Thyroid gland (tissue), 4 donors: ENCODE measurements around the gene LAD1. TPM values are rescaled to one million over a fixed set of nuclear protein-coding genes. Genes with fewer than 3 reads are reported as not detected.

Experiments
- DNase-seq, 2 donors: peaks; one replicate each; pipeline ENCODE4 v3.0.0-alpha.2; 2019
- H3K27ac ChIP-seq, 3 donors: fragments of 200-600 bp; sonication (generic); 1 replicate in 2 of 3; 2 replicates in 1 of 3; pipeline ENCODE4 v1.5.1; 2016 to 2019; ENCODE audit warnings: mild to moderate bottlenecking in 1 of 3, moderate library complexity in 1 of 3
- H3K27me3 ChIP-seq: fragments of 200-600 bp; sonication (generic); one replicate; pipeline ENCODE4 v1.5.1; 2019
- H3K36me3 ChIP-seq, 2 donors: fragments of 200-600 bp; sonication (generic); one replicate each; pipeline ENCODE4 v1.5.1; 2016 to 2019
- H3K4me1 ChIP-seq, 2 donors: fragments of 200-600 bp; sonication (generic); one replicate each; pipeline ENCODE4 v1.5.1; 2017 to 2019
- H3K4me3 ChIP-seq, 3 donors: fragments of 200-600 bp; sonication (generic); replicated peaks in 1 of 3; 1 replicate in 2 of 3; 2 replicates in 1 of 3; pipeline ENCODE4 v1.5.1; 2016; ENCODE audit warnings: mild to moderate bottlenecking in 1 of 3
- H3K9me3 ChIP-seq: fragments of 200-600 bp; sonication (generic); one replicate; pipeline ENCODE4 v1.5.1; 2017
- POLR2A ChIP-seq, 2 donors: fragments of 450-650 bp; IDR thresholded peaks; one replicate each; pipeline ENCODE4 v1.6.1; 2017; ENCODE audit warnings: antibody characterized with exemption in 2 of 2, mild to moderate bottlenecking in 2 of 2, moderate library complexity in 1 of 2
- WGBS, 2 donors: methylation state at CpG; one replicate each; pipeline ENCODE4 v1.1.5; 2017; 5-methylcytosine and 5-hydroxymethylcytosine counted together
- intact Hi-C: fragments of 100-400 bp; cut with DNase I; formaldehyde crosslinking; loops from one replicate; pipeline ENCODE4 v1.15.1; 2023
- total RNA-seq, 4 donors: library from RNA; depleted of rRNA; stranded (reverse); fragments of >200 nt; gene quantifications; one replicate each; pipeline ENCODE4 v1.2.3, GENCODE V29; 2016
- TF ChIP-seq, protein P1 (sequence below), 6 experiments: fragments of 200-600 bp in 3 of 6; fragments of 450-650 bp in 3 of 6; sonication (generic) in 3 of 6; IDR thresholded peaks; one replicate each; pipeline ENCODE4 v1.5.1; 2016 to 2019; ENCODE audit warnings: antibody characterized with exemption in 6 of 6, mild to moderate bottlenecking in 2 of 6, inconsistent platforms in 1 of 6, moderate library complexity in 1 of 6

LAD1 gene
- total RNA-seq, 4 donors from 2014 or later = 2.9 to 7.4 (median 5.1) TPM

DNA sequence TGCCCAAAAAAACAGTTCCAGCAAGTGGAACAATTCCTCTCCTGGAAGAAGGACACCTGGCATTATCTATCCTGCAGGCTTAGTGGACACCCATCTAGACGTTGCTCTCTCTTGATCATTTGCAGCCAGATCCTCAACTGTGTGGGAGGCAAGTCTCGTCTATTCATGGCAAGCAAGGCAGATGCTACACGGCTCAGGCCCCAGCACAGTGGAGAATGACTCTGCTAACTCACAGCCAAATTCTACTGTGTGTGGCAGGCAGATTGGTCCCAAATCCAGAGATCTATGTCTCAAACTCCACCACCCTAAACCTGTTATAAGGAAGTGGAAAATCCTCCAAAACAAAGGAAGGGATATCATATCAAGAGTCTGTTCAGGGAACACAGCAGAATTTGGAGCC lies 28.6 kb downstream of the LAD1 start:
- 63 to 83% methylated on average over 3 of the region's 3 CpGs for WGBS, 2 donors
- Histone ChIP-seq H3K4me3 (no peak overlapping the region), H3K27ac (no peak overlapping the region), H3K4me1 (no peaks in the 10 kb centered on the region), H3K9me3 (no peaks in the 10 kb centered on the region), H3K36me3 (no peaks in the 10 kb centered on the region), H3K27me3 (no peaks in the 10 kb centered on the region)
- TF ChIP-seq POLR2A (IDR thresholded peaks at IDR 0.05) = no peak
- TF ChIP-seq, protein P1, sequence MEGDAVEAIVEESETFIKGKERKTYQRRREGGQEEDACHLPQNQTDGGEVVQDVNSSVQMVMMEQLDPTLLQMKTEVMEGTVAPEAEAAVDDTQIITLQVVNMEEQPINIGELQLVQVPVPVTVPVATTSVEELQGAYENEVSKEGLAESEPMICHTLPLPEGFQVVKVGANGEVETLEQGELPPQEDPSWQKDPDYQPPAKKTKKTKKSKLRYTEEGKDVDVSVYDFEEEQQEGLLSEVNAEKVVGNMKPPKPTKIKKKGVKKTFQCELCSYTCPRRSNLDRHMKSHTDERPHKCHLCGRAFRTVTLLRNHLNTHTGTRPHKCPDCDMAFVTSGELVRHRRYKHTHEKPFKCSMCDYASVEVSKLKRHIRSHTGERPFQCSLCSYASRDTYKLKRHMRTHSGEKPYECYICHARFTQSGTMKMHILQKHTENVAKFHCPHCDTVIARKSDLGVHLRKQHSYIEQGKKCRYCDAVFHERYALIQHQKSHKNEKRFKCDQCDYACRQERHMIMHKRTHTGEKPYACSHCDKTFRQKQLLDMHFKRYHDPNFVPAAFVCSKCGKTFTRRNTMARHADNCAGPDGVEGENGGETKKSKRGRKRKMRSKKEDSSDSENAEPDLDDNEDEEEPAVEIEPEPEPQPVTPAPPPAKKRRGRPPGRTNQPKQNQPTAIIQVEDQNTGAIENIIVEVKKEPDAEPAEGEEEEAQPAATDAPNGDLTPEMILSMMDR (IDR thresholded peaks at IDR 0.05) = no peak
- intact Hi-C loops = no loop called here
- no peak for DNase-seq

DNA sequence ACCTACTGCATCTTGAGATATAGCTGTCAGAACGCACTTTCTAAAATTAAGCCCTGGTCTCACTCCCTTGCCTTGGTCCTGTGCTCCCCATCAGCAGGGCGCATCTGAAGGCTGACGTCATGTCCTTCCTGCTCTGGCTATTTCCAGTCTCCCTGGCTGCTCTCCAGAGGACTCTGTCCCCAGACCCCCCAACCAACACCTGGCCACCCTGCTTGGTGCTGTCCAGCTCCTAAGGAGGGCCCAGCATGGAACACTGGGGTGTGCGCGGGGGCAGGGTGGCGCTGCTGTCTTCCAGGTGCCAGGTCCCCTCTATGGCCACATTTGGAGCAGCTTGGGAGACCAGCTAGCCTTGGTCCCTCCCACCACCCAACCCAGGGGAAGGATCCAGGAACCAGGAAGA lies 29.9 kb downstream of the LAD1 start:
- Histone ChIP-seq H3K4me3 (no peak overlapping the region), H3K36me3 (no peaks in the 10 kb centered on the region), H3K27ac (no peak overlapping the region), H3K27me3 (no peaks in the 10 kb centered on the region), H3K4me1 (no peaks in the 10 kb centered on the region), H3K9me3 (no peaks in the 10 kb centered on the region)
- TF ChIP-seq POLR2A (IDR thresholded peaks at IDR 0.05) = no peak
- TF ChIP-seq, protein P1 (IDR thresholded peaks at IDR 0.05) = no peak
- WGBS, 2 donors = 65 to 83% methylated on average over 2 to 6 of the region's 6 CpGs
- intact Hi-C loops = no loop called here
- DNase-seq = no peak

DNA sequence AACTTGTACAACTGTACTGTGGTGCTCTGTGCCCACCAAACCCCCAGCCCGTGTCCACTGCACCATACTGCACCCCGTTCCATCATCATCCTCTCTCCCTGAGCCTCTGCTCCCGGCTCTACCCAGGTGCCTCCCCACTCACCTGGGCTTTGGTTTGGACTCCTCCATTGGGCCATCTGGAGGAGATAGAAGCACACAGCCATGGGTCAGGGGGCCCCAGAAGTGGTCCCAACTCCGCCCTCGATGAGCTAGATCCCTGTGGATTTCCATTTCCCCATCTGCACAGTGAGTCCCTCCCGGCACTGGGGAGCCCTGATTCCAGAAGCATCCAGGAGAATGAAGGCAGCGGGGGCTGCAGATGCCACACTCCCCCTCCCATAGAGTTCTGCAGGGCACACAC lies 32.4 kb downstream of the LAD1 start:
- intact Hi-C loops = no loop called here
- TF ChIP-seq, protein P1 (IDR thresholded peaks at IDR 0.05) = no peak
- TF ChIP-seq POLR2A (IDR thresholded peaks at IDR 0.05) = no peak
- H3K36me3 ChIP-seq = no peaks in the 10 kb centered on the region

DNA sequence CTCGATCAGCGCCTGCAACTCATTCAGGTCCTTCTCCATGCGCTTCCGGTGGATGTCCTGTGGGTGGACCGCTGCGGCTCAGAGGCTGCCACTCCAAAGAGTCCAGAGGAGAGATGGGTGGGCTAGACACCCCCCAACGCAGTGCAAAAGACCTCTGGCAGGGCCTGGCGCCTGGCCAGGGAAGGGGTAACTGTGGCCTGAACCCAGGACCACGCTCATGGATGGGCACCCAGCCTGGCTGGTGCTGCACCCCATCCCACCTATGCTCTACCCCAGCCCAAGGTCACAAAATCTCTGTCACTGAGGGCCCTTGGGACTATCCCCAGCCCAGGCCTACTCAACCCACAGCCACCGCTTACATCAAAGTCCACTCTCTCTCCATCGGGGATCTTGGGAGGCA lies 33.9 kb downstream of the LAD1 start:
- no peak overlapping the region for H3K4me3 ChIP-seq
- no peak for TF ChIP-seq POLR2A (IDR thresholded peaks at IDR 0.05)
- TF ChIP-seq, protein P1 (IDR thresholded peaks at IDR 0.05) = no peak
- no peaks in the 10 kb centered on the region for H3K4me1 ChIP-seq
- WGBS, 2 donors = 76 to 78% methylated on average over 8 to 10 of the region's 11 CpGs
- H3K27me3 ChIP-seq = no peaks in the 10 kb centered on the region
- intact Hi-C loops = no loop called here
- no peak overlapping the region for H3K27ac ChIP-seq
- H3K36me3 ChIP-seq = no peaks in the 10 kb centered on the region
- H3K9me3 ChIP-seq = no peaks in the 10 kb centered on the region
- DNase-seq = no peak

More for the DNA sequence above, 32.4 kb downstream of the LAD1 start:
- Histone ChIP-seq H3K4me1 (no peaks in the 10 kb centered on the region), H3K4me3 (no peak overlapping the region), H3K27me3 (no peaks in the 10 kb centered on the region), H3K27ac (no peak overlapping the region), H3K9me3 (no peaks in the 10 kb centered on the region)
- WGBS, 2 donors = 66 to 79% methylated on average over 4 to 7 of the region's 7 CpGs
- no peak for DNase-seq

DNA sequence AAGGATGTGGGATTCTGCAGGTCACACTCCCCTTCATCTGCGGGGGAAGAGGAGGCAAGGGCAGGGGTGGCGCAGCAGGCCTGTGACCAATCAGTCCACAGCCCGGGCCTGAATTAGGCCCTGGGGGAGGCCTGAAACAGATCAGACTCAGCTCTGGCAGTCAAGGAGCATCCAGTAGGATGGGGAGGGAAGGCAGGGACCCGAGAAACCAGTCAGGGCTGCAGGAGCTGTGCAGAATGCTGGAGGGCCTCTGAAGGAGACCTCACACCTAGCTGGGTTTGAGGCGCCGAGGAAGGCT lies 34.4 kb downstream of the LAD1 start:
- Histone ChIP-seq H3K4me3 (no peak overlapping the region), H3K9me3 (no peaks in the 10 kb centered on the region), H3K27ac (no peak overlapping the region), H3K4me1 (no peaks in the 10 kb centered on the region), H3K36me3 (no peaks in the 10 kb centered on the region), H3K27me3 (no peaks in the 10 kb centered on the region)
- no peak for DNase-seq
- intact Hi-C loops = no loop called here
- TF ChIP-seq, protein P1 (IDR thresholded peaks at IDR 0.05) = no peak
- TF ChIP-seq POLR2A (IDR thresholded peaks at IDR 0.05) = no peak
- WGBS, 2 donors = 81 to 87% methylated on average over 6 of the region's 6 CpGs
